ENCODE measurements around the gene PPT2. TPM values are rescaled to one million over a fixed set of nuclear protein-coding genes. Genes with fewer than 3 reads are reported as not detected.

PPT2 gene
- total RNA-seq, 4 donors from 2014 or later = 13.1 to 80.0 (median 28.1) TPM

GRCh38 chr6:32149932-32150870 lies 3.7 kb upstream of the PPT2 start:
- TF ChIP-seq POLR2AphosphoS5 (IDR thresholded peaks at IDR 0.05) (no peak), POLR2A (IDR thresholded peaks at IDR 0.05) (no peak), EP300 (IDR thresholded peaks at IDR 0.05; ENCODE audit: low read depth) (no peak), CTCF (IDR thresholded peaks at IDR 0.05) (no peak)

GRCh38 chr6:32151181-32151862 lies 2.6 kb upstream of the PPT2 start:
- Histone ChIP-seq H3K27ac (peak overlapping the region; percentile 85 to 97 (median 90)), H3K36me3 (no peaks in the 10 kb centered on the region), H3K9me3 (no peaks in the 10 kb centered on the region), H3K27me3 (peaks cover 13% of the 10 kb centered on the region), H3K4me1 (peaks cover 8 to 38% (median 36%) of the 10 kb centered on the region in 4 donors), H3K4me3 (peak overlapping the region; percentile 18 to 68 (median 30))
- 55 to 80% methylated on average over 3 to 8 of the region's 8 CpGs for WGBS, 2 donors (ENCODE audit: low coverage in 1 of 2)
- in situ Hi-C loops (cut with MboI; ENCODE audit: low pct_ligation_motif_present in 1 of 4, low pct_unique_long_range_greater_than_20kb in 1 of 4, low sequenced_read_pairs in 3 of 4) = no loop called here
- intact Hi-C loops (cut with DNase I; ENCODE audit: low total_unique reads) = loop anchor here (5.0 kb wide), 1 partner anchor 499 kb away; the partner anchor contains the start of gene BAG6
- no peak for TF ChIP-seq POLR2AphosphoS5 (IDR thresholded peaks at IDR 0.05)
- no peak for TF ChIP-seq CTCF (IDR thresholded peaks at IDR 0.05)
- no peak for TF ChIP-seq POLR2A (IDR thresholded peaks at IDR 0.05)
- no peak for DNase-seq

More at GRCh38 chr6:32149932-32150870, 3.7 kb upstream of the PPT2 start:
- no peaks in the 10 kb centered on the region for H3K9me3 ChIP-seq
- H3K36me3 ChIP-seq = no peaks in the 10 kb centered on the region
- H3K4me1 ChIP-seq = peaks cover 6 to 35% (median 31%) of the 10 kb centered on the region in 4 donors
- peaks cover 13% of the 10 kb centered on the region for H3K27me3 ChIP-seq
- H3K4me3 ChIP-seq = peak overlapping the region in 1 of 4 donors; percentile 68
- H3K27ac ChIP-seq = peak overlapping the region in 2 of 4 donors; percentile 42 to 89
- WGBS, 2 donors (ENCODE audit: low coverage in 1 of 2) = 62 to 70% methylated on average over 15 to 46 of the region's 55 CpGs
- DNase-seq = no peak
- in situ Hi-C loops (cut with MboI; ENCODE audit: low pct_ligation_motif_present in 1 of 4, low pct_unique_long_range_greater_than_20kb in 1 of 4, low sequenced_read_pairs in 3 of 4) = no loop called here
- intact Hi-C loops (cut with DNase I; ENCODE audit: low total_unique reads) = loop anchor here (5.0 kb wide), 1 partner anchor 498 kb away; the partner anchor contains the start of gene BAG6

- peak within 1 kb of the TSS; percentile 22 to 71 (median 58) for H3K4me3 ChIP-seq
- no peak for DNase-seq
- H3K9me3 ChIP-seq = no peaks in the 10 kb centered on the region
- WGBS, 2 donors (ENCODE audit: low coverage in 1 of 2) = 30 to 44% methylated on average over 2 to 17 of the region's 24 CpGs
- no peak for TF ChIP-seq EP300 (IDR thresholded peaks at IDR 0.05; ENCODE audit: low read depth)
- TF ChIP-seq POLR2A (IDR thresholded peaks at IDR 0.05) = no peak
- no peak for TF ChIP-seq POLR2AphosphoS5 (IDR thresholded peaks at IDR 0.05)
- TF ChIP-seq CTCF (IDR thresholded peaks at IDR 0.05) = no peak
- no peaks in the 10 kb centered on the region for H3K36me3 ChIP-seq
- peaks cover 15 to 38% (median 36%) of the 10 kb centered on the region in 4 donors for H3K4me1 ChIP-seq
- H3K27me3 ChIP-seq = peaks cover 13% of the 10 kb centered on the region
- H3K27ac ChIP-seq = peak within 1 kb of the TSS; percentile 85 to 97 (median 90)
- in situ Hi-C loops (cut with MboI; ENCODE audit: low pct_ligation_motif_present in 1 of 4, low pct_unique_long_range_greater_than_20kb in 1 of 4, low sequenced_read_pairs in 3 of 4) (no loop called here), intact Hi-C loops (cut with DNase I; ENCODE audit: low total_unique reads) (loop anchor here (2.0 to 5.0 kb wide), 2 partner anchors 39 to 500 kb away; partner anchors contain the start of genes BAG6 and PBX2)
These were observed 1.8 kb upstream of the PPT2 start, which contains the start of gene PRRT1 for GRCh38 chr6:32151863-32152768. Gene PRRT1, minus strand, starts transcription at chr6:32151939. Its CDS starts 112 bp downstream, at chr6:32151827.
